Panc1 (cell line): ENCODE data around the gene ESR2. TPM values are rescaled to one million over a fixed set of nuclear protein-coding genes. Genes with fewer than 3 reads are reported as not detected.

Source experiments
- ATAC-seq: fragments of 200-7000 bp; cut with Tn5 transposase; 2 replicates; pipeline ENCODE4 v1.9.1; 2020; ENCODE audit warnings: mild to moderate bottlenecking, moderate library complexity
- BruUV-seq: library from RNA; stranded (reverse); fragments of 400-500 nt; replicated peaks from 2 replicates; lab custom pipeline; 2021; lab: Mats Ljungman, UMichigan
- CTCF ChIA-PET: fragments of 300-600 bp; sonication (Branson Sonifier 250); formaldehyde crosslinking; loops from one replicate; lab custom pipeline; 2022; ENCODE audit warnings: antibody characterized with exemption; lab: Charles Lee
- POLR2A ChIA-PET: fragments of 300-600 bp; sonication (Branson Sonifier 250); formaldehyde crosslinking; loops from one replicate; lab custom pipeline; 2022; ENCODE audit warnings: antibody characterized with exemption; lab: Charles Lee
- DNase-seq: peaks from one replicate; pipeline ENCODE4 v3.0.0-alpha.2; 2010; ENCODE audit warnings: low read depth, low spot score
- H3K27ac ChIP-seq: 2 replicates; pipeline ENCODE4 v1.5.1; 2011; ENCODE audit warnings: mild to moderate bottlenecking, low read length, inconsistent platforms
- H3K27me3 ChIP-seq: fragments of 200-500 bp; sonication (Bioruptor generic); 2 replicates; pipeline ENCODE4 v1.6.0; 2014; ENCODE audit warnings: low read length, inconsistent platforms; ENCODE audit not compliant: control insufficient read depth, insufficient read depth
- H3K36me3 ChIP-seq: fragments of 200-500 bp; sonication (Bioruptor generic); 2 replicates; pipeline ENCODE4 v1.5.1; 2014; ENCODE audit warnings: inconsistent platforms, mild to moderate bottlenecking, low read length, moderate library complexity; ENCODE audit not compliant: control insufficient read depth, insufficient read depth
- H3K4me1 ChIP-seq: 2 replicates; pipeline ENCODE4 v1.5.1; 2011; ENCODE audit warnings: inconsistent platforms, mild to moderate bottlenecking, low read length, moderate library complexity; ENCODE audit not compliant: control insufficient read depth, insufficient read depth
- H3K4me3 ChIP-seq, 2 experiments: 2 replicates each; pipeline ENCODE4 v1.5.1; 2011 to 2012; ENCODE audit warnings: low read depth in 2 of 2, low read length in 2 of 2, mild to moderate bottlenecking in 2 of 2, inconsistent platforms in 1 of 2, moderate library complexity in 1 of 2
- H3K9me3 ChIP-seq: fragments of 200-500 bp; sonication (Bioruptor generic); 2 replicates; pipeline ENCODE4 v1.5.1; 2014; ENCODE audit warnings: low read depth, mild to moderate bottlenecking, inconsistent platforms, low read length, moderate library complexity; ENCODE audit not compliant: control insufficient read depth, insufficient read depth
- POLR2AphosphoS5 ChIP-seq: IDR thresholded peaks from 2 replicates; pipeline ENCODE4 v1.6.1; 2012; ENCODE audit warnings: mild to moderate bottlenecking, low read depth, low read length, moderate library complexity
- SIN3A ChIP-seq: IDR thresholded peaks from 2 replicates; pipeline ENCODE4 v1.6.1; 2012; ENCODE audit warnings: low read depth, mild to moderate bottlenecking, low read length, moderate library complexity, borderline replicate concordance; ENCODE audit not compliant: insufficient read depth
- TCF7L2 ChIP-seq: IDR thresholded peaks from 2 replicates; pipeline ENCODE4 v1.6.1; 2011; ENCODE audit warnings: mild to moderate bottlenecking, low read depth, low read length, inconsistent platforms
- in situ Hi-C: cut with HindIII; loops from 2 replicates; pipeline ENCODE4 v1.10.0; 2016; ENCODE audit warnings: low sequenced_read_pairs, low pct_unique_long_range_greater_than_20kb
- intact Hi-C: fragments of 100-400 bp; cut with micrococcal nuclease; formaldehyde crosslinking; loops from one replicate; pipeline ENCODE4 v1.10.0; 2022; ENCODE audit not compliant: unreplicated experiment
- total RNA-seq: library from RNA; stranded (reverse); gene quantifications from one replicate; pipeline ENCODE4 v1.2.1, GENCODE V29; 2021; ENCODE audit not compliant: unreplicated experiment
- TF ChIP-seq, protein P1 (sequence below): fragments of 450-650 bp; IDR thresholded peaks from 2 replicates; pipeline ENCODE4 v1.5.1; 2017; ENCODE audit warnings: mild to moderate bottlenecking
- TF ChIP-seq, protein P2 (sequence below), 2 experiments: IDR thresholded peaks; 2 replicates each; pipeline ENCODE4 v1.6.1; 2011 to 2012; ENCODE audit warnings: low read depth in 2 of 2, control low read depth in 1 of 2, low read length in 1 of 2, mild to moderate bottlenecking in 1 of 2, moderate library complexity in 1 of 2; ENCODE audit not compliant: insufficient read depth in 1 of 2

ESR2 gene
- total RNA-seq, 1 experiment from 2014 or later = not detected

DNA sequence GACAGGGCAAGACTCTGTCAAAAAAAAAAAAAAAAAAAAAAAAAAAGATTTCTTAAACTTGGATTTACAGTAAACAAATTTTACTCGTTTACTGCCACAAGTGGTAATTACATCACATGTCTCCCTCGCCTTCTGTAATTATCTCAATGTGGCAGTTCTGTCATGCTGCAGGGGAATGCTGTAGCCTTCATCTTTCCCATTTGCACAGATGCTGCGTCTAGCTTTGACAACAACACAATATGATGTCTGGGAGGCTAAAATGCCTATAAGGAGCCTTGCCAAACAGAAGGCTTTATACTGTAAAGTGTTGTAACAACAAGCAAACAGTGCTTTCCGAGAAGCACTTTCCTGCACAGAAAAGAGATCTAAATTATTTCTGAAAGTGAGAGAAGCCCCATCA lies 48.7 kb downstream of the ESR2 start:
- ATAC-seq (no peak), DNase-seq (no peak)
- TF ChIP-seq TCF7L2 (no peak), SIN3A (no peak), POLR2AphosphoS5 (no peak)
- TF ChIP-seq, protein P1, sequence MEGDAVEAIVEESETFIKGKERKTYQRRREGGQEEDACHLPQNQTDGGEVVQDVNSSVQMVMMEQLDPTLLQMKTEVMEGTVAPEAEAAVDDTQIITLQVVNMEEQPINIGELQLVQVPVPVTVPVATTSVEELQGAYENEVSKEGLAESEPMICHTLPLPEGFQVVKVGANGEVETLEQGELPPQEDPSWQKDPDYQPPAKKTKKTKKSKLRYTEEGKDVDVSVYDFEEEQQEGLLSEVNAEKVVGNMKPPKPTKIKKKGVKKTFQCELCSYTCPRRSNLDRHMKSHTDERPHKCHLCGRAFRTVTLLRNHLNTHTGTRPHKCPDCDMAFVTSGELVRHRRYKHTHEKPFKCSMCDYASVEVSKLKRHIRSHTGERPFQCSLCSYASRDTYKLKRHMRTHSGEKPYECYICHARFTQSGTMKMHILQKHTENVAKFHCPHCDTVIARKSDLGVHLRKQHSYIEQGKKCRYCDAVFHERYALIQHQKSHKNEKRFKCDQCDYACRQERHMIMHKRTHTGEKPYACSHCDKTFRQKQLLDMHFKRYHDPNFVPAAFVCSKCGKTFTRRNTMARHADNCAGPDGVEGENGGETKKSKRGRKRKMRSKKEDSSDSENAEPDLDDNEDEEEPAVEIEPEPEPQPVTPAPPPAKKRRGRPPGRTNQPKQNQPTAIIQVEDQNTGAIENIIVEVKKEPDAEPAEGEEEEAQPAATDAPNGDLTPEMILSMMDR = no peak
- TF ChIP-seq, protein P2, sequence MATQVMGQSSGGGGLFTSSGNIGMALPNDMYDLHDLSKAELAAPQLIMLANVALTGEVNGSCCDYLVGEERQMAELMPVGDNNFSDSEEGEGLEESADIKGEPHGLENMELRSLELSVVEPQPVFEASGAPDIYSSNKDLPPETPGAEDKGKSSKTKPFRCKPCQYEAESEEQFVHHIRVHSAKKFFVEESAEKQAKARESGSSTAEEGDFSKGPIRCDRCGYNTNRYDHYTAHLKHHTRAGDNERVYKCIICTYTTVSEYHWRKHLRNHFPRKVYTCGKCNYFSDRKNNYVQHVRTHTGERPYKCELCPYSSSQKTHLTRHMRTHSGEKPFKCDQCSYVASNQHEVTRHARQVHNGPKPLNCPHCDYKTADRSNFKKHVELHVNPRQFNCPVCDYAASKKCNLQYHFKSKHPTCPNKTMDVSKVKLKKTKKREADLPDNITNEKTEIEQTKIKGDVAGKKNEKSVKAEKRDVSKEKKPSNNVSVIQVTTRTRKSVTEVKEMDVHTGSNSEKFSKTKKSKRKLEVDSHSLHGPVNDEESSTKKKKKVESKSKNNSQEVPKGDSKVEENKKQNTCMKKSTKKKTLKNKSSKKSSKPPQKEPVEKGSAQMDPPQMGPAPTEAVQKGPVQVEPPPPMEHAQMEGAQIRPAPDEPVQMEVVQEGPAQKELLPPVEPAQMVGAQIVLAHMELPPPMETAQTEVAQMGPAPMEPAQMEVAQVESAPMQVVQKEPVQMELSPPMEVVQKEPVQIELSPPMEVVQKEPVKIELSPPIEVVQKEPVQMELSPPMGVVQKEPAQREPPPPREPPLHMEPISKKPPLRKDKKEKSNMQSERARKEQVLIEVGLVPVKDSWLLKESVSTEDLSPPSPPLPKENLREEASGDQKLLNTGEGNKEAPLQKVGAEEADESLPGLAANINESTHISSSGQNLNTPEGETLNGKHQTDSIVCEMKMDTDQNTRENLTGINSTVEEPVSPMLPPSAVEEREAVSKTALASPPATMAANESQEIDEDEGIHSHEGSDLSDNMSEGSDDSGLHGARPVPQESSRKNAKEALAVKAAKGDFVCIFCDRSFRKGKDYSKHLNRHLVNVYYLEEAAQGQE (IDR thresholded peaks at IDR 0.05; ENCODE audit: insufficient read depth in 1 of 2, low read depth in 2 of 2, low read length in 1 of 2) = no peak
- H3K27me3 ChIP-seq = no peaks in the 10 kb centered on the region
- H3K36me3 ChIP-seq = no peaks in the 10 kb centered on the region
- H3K27ac ChIP-seq = no peak overlapping the region
- CTCF ChIA-PET = no interaction called here
- intact Hi-C loops = no loop called here
- no TSS peak for BruUV-seq
- in situ Hi-C loops = no loop called here
- H3K4me1 ChIP-seq = no peaks in the 10 kb centered on the region
- POLR2A ChIA-PET = no interaction called here
- H3K4me3 ChIP-seq = no peak overlapping the region
- no peaks in the 10 kb centered on the region for H3K9me3 ChIP-seq

DNA sequence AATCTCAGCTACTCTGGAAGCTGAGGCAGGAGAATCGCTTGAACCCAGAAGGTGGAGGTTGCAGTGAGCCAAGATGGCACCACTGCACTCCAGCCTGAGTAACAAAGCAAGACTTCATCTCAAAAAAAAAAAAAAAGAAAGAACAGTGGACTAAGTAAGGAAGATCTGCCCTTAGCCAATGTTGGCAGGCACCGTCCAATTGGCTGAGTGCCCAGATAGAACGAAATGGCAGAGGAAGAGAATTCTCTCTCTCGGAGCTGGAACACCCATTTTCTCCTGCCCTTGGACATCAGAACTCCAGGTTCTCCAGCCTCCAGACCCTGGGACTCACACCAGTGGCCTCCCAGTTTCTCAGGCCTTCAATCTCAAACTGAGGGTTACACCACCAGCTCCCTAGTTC lies 49.9 kb downstream of the ESR2 start:
- H3K4me3 ChIP-seq = no peak overlapping the region
- POLR2A ChIA-PET = no interaction called here
- DNase-seq (no peak), ATAC-seq (no peak)
- CTCF ChIA-PET = no interaction called here
- no peak overlapping the region for H3K27ac ChIP-seq
- H3K36me3 ChIP-seq = no peaks in the 10 kb centered on the region
- H3K9me3 ChIP-seq = no peaks in the 10 kb centered on the region
- intact Hi-C loops = no loop called here
- H3K4me1 ChIP-seq = no peaks in the 10 kb centered on the region
- in situ Hi-C loops = no loop called here
- no peaks in the 10 kb centered on the region for H3K27me3 ChIP-seq
- TF ChIP-seq TCF7L2 = no peak
- TF ChIP-seq, protein P2 (IDR thresholded peaks at IDR 0.05; ENCODE audit: insufficient read depth in 1 of 2, low read depth in 2 of 2, low read length in 1 of 2) = no peak
- BruUV-seq = no TSS peak
